ENCODE results near the gene LYAR. TPM values are rescaled to one million over a fixed set of nuclear protein-coding genes. Genes with fewer than 3 reads are reported as not detected.

Gene LYAR
- total RNA-seq = 10 to 100 TPM; 13.7 to 21.3 (median 17.2) TPM

GRCh38 chr4:4289941-4290850, at the start of gene LYAR, which contains the start of gene ZBTB49:
TSS of gene LYAR (minus strand) at chr4:4290154. CDS start at chr4:4283742, 6,412 bp downstream.
TSS of gene ZBTB49 (plus strand) at chr4:4290251. CDS start at chr4:4299946, 9,695 bp downstream.
- H3K27me3 ChIP-seq = no peaks in the 10 kb centered on the region
- peak; percentile 84 for TF ChIP-seq POLR2AphosphoS5 (IDR thresholded peaks at IDR 0.05)
- no peak for TF ChIP-seq EP300 (IDR thresholded peaks at IDR 0.05)
- peak; percentile 41 to 53 for TF ChIP-seq POLR2A (IDR thresholded peaks at IDR 0.05)
- no peak for TF ChIP-seq CTCF (IDR thresholded peaks at IDR 0.05)
- H3K4me1 ChIP-seq = peaks cover 2 to 40% (median 18%) of the 10 kb centered on the region in 3 donors
- WGBS, 2 donors (ENCODE audit: low coverage in 1 of 2) = 0% methylated on average over 1 to 5 of the region's 77 CpGs
- peaks cover 0 to 21% of the 10 kb centered on the region in 2 donors for H3K36me3 ChIP-seq
- no peaks in the 10 kb centered on the region for H3K9me3 ChIP-seq
- peak within 1 kb of the TSS; percentile 57 to 98 for H3K4me3 ChIP-seq
- peak; percentile 98 for ATAC-seq
- H3K27ac ChIP-seq = peak within 1 kb of the TSS; percentile 32 to 89 (median 84)

DNA sequence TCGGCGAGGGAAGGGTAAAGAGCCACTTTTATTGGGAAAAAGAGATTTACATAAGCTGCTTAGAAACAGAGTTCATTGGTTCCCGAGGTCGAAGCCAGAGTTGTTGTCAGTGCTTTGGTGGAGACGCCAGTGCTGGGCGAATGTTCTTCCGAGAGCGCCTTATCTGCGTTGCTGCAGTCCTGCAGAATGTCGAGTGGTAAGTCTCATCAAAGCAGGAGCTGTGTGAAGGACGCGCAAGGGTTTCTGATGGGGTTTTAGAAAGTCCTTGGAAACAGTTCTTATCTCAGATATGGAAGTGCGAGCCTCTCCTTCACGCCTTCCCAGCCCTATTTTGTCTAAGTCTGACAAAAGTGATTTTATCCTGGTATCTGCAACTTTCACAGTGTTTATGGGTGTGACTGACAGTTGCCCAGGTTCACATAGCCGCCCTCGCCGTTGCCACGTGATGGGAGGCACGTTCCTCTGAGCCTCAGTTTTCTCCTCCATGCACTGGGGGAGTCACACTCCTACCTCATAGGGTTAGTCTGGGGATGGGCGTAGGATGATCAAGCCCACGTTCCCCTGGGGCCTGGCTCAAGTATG, 49.6 kb upstream of the LYAR start:
- Histone ChIP-seq H3K4me1 (no peaks in the 10 kb centered on the region), H3K27me3 (peaks cover 30% of the 10 kb centered on the region), H3K27ac (no peak overlapping the region), H3K4me3 (no peak overlapping the region), H3K36me3 (no peaks in the 10 kb centered on the region), H3K9me3 (no peaks in the 10 kb centered on the region)
- no peak for TF ChIP-seq CTCF (IDR thresholded peaks at IDR 0.05)
- TF ChIP-seq EP300 (IDR thresholded peaks at IDR 0.05) = no peak
- no peak for TF ChIP-seq POLR2AphosphoS5 (IDR thresholded peaks at IDR 0.05)
- no peak for TF ChIP-seq POLR2A (IDR thresholded peaks at IDR 0.05)
- 19 to 25% methylated on average over 5 to 12 of the region's 21 CpGs for WGBS, 2 donors (ENCODE audit: low coverage in 1 of 2)
- ATAC-seq = no peak

- no peaks in the 10 kb centered on the region for H3K9me3 ChIP-seq
- no peaks in the 10 kb centered on the region for H3K36me3 ChIP-seq
- no peak overlapping the region for H3K27ac ChIP-seq
- no peak for ATAC-seq
- no peak overlapping the region for H3K4me3 ChIP-seq
- WGBS, 2 donors (ENCODE audit: low coverage in 1 of 2) = 46 to 57% methylated on average over 3 to 7 of the region's 11 CpGs
- no peaks in the 10 kb centered on the region for H3K4me1 ChIP-seq
- H3K27me3 ChIP-seq = peaks cover 26% of the 10 kb centered on the region
- TF ChIP-seq POLR2A (IDR thresholded peaks at IDR 0.05) (no peak), CTCF (IDR thresholded peaks at IDR 0.05) (no peak), POLR2AphosphoS5 (IDR thresholded peaks at IDR 0.05) (no peak)
Observed at GRCh38 chr4:4338210-4339001, 48.5 kb upstream of the LYAR start.

DNA sequence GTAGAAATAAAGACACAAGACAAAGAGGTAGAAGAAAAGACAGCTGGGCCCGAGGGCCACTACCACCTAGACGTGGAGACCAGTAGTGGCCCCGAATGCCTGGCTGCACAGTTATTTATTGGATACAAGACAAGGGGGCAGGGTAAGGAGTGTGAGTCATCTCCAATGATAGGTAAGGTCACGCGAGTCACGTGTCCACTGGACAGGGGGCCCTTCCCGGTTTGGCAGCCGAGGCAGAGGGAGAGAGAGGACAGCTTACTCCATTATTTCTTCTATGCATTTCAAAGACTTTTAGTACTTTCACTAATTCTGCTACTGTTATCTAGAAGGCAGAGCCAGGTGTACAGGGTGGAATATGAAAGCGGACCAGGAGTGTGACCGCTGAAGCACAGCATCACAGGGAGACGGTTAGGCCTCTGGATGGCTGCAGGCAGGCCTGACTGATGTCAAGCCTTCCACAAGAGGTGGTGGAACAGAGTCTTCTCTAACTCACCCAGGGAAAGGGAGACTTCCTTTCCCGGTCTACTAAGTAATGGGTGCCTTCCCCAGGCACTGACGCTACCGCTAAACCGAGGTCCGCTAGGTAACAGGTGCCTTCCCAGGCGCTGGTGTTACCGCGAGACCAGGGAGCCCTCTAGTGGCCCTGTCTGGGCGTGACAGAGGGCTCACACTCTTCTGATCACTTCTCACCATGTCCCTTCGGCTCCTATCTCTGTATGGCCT, 45.0 kb upstream of the LYAR start:
- peaks cover 19% of the 10 kb centered on the region for H3K27me3 ChIP-seq
- peaks cover 0 to 9% (median 0%) of the 10 kb centered on the region in 3 donors for H3K9me3 ChIP-seq
- no peak overlapping the region for H3K4me3 ChIP-seq
- H3K36me3 ChIP-seq = no peaks in the 10 kb centered on the region
- no peak overlapping the region for H3K27ac ChIP-seq
- 53 to 56% methylated on average over 13 to 14 of the region's 21 CpGs for WGBS, 2 donors (ENCODE audit: low coverage in 1 of 2)
- no peaks in the 10 kb centered on the region for H3K4me1 ChIP-seq
- ATAC-seq = peak; percentile 55
- TF ChIP-seq POLR2AphosphoS5 (IDR thresholded peaks at IDR 0.05) (no peak), CTCF (IDR thresholded peaks at IDR 0.05) (peak in 3 of 4 experiments; percentile 51 to 61 (median 52))
